ENCODE results near the gene RUVBL1.

DNA sequence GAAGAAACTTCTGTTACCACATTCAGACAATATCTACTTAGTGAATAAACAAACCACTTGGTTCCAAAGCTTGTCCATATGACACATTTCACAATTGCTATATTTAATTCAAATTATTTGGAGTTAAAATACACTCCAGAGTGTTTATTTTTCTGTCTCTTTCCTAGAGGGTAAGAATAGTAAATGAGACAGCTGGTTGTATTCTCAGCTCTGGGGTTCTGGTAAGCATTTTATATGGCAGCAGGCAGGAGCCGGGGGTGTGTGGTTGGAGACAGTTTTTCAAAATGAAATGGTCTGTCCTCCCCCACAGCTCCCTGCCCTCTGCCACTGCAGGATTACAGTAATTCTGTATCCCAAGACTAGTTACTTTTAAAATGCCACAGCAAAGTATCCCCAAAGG, 82.3 kb downstream of the RUVBL1 start:
- TF ChIP-seq CTCF (IDR thresholded peaks at IDR 0.05), result no peak
- TF ChIP-seq POLR2A (IDR thresholded peaks at IDR 0.05), result no peak
- TF ChIP-seq EP300 (IDR thresholded peaks at IDR 0.05), result no peak

All from ovary (tissue), 3 donors.